ENCODE measurements around the gene DNAJC16. TPM values are rescaled to one million over a fixed set of nuclear protein-coding genes. Genes with fewer than 3 reads are reported as not detected.

The DNAJC16 gene
- total and polyA plus RNA-seq, 11 donors = 4.2 to 22.8 (median 18.4) TPM

DNA sequence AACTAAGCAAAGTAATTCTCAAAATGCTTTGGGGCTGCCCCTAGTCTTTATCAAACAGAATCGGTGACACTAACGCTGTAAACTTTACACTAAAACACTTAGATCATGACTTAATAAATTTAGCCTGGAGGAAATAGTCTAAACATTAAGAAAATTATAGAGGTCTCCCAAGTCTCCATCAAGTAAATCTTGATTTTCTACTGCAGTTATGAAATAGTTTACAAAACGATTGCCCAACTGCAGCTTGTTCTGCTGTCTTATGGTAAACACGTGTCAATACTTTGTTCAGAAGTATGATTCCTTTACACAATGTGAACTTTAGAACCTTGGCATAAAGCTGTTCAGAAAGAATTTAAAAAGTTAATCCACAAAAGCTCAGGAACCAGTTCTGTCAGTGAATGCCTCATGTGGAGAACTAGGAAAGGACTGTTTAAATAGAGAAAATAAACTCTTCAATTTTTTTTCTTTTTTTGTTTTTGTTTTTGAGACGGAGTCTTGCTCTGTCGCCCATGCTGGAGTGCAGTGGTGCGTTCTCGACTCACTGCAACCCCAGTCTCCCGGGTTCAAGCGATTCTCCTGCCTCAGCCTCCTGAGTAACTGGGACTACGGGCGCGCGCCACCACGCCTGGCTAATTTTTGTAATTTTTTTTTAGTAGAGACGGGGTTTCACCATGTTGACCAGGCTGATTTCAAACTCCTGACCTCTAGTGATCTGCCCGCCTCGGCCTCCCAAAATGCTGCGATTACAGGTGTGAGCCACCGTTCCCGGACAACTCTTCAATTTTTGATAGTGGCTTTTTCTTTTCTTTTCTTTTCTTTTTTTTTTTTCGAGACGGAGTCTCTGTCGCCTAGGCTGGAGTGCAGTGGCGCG lies 92.2 kb downstream of the DNAJC16 start:
- DNase-seq = no peak
- intact Hi-C loops (cut with DNase I) = loop anchor here in 3 of 10 donors (5.0 kb wide), 2 partner anchors 63 to 92 kb away; partner anchors contain the start of genes DNAJC16 (in 2 of the 3) and PLEKHM2 (in 1 of the 3)
- TF ChIP-seq, protein P1, sequence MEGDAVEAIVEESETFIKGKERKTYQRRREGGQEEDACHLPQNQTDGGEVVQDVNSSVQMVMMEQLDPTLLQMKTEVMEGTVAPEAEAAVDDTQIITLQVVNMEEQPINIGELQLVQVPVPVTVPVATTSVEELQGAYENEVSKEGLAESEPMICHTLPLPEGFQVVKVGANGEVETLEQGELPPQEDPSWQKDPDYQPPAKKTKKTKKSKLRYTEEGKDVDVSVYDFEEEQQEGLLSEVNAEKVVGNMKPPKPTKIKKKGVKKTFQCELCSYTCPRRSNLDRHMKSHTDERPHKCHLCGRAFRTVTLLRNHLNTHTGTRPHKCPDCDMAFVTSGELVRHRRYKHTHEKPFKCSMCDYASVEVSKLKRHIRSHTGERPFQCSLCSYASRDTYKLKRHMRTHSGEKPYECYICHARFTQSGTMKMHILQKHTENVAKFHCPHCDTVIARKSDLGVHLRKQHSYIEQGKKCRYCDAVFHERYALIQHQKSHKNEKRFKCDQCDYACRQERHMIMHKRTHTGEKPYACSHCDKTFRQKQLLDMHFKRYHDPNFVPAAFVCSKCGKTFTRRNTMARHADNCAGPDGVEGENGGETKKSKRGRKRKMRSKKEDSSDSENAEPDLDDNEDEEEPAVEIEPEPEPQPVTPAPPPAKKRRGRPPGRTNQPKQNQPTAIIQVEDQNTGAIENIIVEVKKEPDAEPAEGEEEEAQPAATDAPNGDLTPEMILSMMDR (IDR thresholded peaks at IDR 0.05) = no peak
- TF ChIP-seq POLR2A (IDR thresholded peaks at IDR 0.05) = no peak
- Histone ChIP-seq H3K27ac (peak overlapping the region in 11 of 12 donors; percentile 88 to 99 (median 94)), H3K4me1 (peaks cover 8 to 62% (median 46%) of the 10 kb centered on the region in 12 donors), H3K27me3 (no peaks in the 10 kb centered on the region), H3K4me3 (peak overlapping the region in 11 of 12 donors; percentile 81 to 98 (median 93)), H3K9me3 (no peaks in the 10 kb centered on the region), H3K36me3 (no peaks in the 10 kb centered on the region)
- 78 to 82% (median 81%) methylated on average over 26 of the region's 26 CpGs for WGBS, 4 donors
- ATAC-seq = no peak

DNA sequence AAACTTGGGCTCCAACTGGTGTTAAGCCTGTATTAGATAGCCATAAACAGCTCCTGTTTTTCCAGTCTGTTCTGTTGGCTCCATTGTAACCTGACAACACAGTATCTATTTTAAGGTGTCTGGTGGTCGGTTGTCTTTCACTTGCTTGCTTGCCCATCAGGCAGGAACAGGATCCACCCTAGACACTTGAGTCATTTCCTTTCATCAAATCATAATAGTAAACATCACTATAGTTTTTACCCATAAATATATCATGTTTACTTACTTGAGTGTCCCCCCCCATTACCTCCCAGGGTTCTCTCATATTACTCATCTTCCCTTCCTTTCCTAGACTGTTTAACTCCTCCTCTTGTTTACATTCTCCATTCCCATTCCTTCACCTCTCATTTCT lies 93.5 kb downstream of the DNAJC16 start:
- 7 to 20% (median 11%) methylated on average over 1 of the region's 1 CpG for WGBS, 4 donors
- no peaks in the 10 kb centered on the region for H3K27me3 ChIP-seq
- TF ChIP-seq POLR2A (IDR thresholded peaks at IDR 0.05) = no peak
- TF ChIP-seq, protein P1 (IDR thresholded peaks at IDR 0.05) = no peak
- H3K27ac ChIP-seq = peak overlapping the region in 11 of 12 donors; percentile 27 to 99 (median 94)
- intact Hi-C loops (cut with DNase I) = no loop called here
- no peaks in the 10 kb centered on the region for H3K36me3 ChIP-seq
- H3K4me1 ChIP-seq = peaks cover 8 to 75% (median 51%) of the 10 kb centered on the region in 12 donors
- H3K4me3 ChIP-seq = peak overlapping the region in 1 of 12 donors; percentile 2
- DNase-seq = no peak
- peak in 2 of 4 donors; percentile 39 to 57 for ATAC-seq
- H3K9me3 ChIP-seq = no peaks in the 10 kb centered on the region

DNA sequence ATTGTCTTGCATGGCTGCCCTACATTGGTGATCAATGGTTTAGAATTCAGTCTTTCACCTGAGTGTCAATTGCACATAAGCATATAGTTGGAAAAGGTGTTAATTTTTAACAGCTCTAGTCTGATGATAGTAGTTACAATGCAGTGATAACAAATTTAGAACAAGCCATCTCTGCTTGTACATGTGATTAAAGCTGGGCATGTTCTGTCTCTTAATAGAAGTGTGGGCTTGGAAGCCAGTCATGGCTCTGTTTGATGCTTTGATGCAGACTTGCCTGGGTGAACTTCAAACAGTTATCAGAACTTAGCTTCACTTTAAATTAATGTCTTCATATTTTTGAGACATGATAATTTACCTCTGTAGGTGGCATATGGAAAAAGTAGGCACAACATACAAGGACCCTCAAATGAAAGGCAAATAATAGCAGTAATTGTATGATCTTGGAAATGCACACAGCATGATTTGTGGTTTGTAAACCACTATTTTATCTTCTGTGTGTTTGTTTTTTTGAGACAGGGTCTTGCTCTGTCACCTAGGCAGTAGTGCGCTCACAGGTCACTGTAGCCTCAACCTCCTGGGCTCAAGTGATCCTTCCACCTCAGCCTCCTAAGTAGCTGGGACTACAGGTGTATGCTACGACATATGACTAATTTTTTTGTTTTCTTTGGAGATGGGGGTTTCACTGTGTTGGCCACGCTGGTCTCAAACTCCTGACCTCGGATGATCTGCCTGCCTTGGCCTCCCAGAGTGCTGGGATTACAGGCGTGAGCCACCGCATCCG lies 94.4 kb downstream of the DNAJC16 start:
- Histone ChIP-seq H3K4me1 (peaks cover 8 to 83% (median 50%) of the 10 kb centered on the region in 12 donors), H3K4me3 (peak overlapping the region in 3 of 12 donors; percentile 0 to 4 (median 2)), H3K27me3 (no peaks in the 10 kb centered on the region), H3K9me3 (no peaks in the 10 kb centered on the region), H3K27ac (peak overlapping the region in 10 of 12 donors; percentile 27 to 99 (median 94)), H3K36me3 (no peaks in the 10 kb centered on the region)
- DNase-seq (no peak), ATAC-seq (peak in 2 of 4 donors; percentile 20 to 55)
- intact Hi-C loops (cut with DNase I) = no loop called here
- 90 to 96% (median 93%) methylated on average over 7 of the region's 7 CpGs for WGBS, 4 donors
- TF ChIP-seq POLR2A (IDR thresholded peaks at IDR 0.05) = no peak
- TF ChIP-seq, protein P1 (IDR thresholded peaks at IDR 0.05) = no peak
